Ovary (tissue), 9 donors: ENCODE data around the gene ARHGAP29. TPM values are rescaled to one million over a fixed set of nuclear protein-coding genes. Genes with fewer than 3 reads are reported as not detected.

Experiments used
- DNase-seq, 5 donors: peaks; one replicate each; pipeline ENCODE4 v3.0.0-alpha.2; 2019 to 2020
- H3K27ac ChIP-seq, 2 donors: fragments of 200-600 bp; one replicate each; pipeline versions ENCODE4 v1.5.1 to v1.8.0; 2019 to 2022
- H3K27me3 ChIP-seq: fragments of 200-600 bp; one replicate; pipeline ENCODE4 v1.8.0; 2022
- H3K36me3 ChIP-seq: fragments of 200-600 bp; sonication (generic); one replicate; pipeline ENCODE4 v1.5.1; 2019
- H3K4me1 ChIP-seq: one replicate; pipeline ENCODE4 v1.8.1; 2013; ENCODE audit warnings: mild to moderate bottlenecking, moderate library complexity; ENCODE audit not compliant: insufficient read depth
- H3K4me3 ChIP-seq: fragments of 200-600 bp; sonication (generic); one replicate; pipeline ENCODE4 v1.5.1; 2017
- H3K9me3 ChIP-seq, 2 donors: fragments of 200-600 bp in 1 of 2; sonication (generic) in 1 of 2; one replicate each; pipeline versions ENCODE4 v1.5.1 to v1.8.1; 2013 to 2019; ENCODE audit warnings: mild to moderate bottlenecking in 1 of 2, moderate library complexity in 1 of 2
- CTCF ChIP-seq, 3 donors: fragments of 450-650 bp in 2 of 3; fragments of 200-600 bp in 1 of 3; IDR thresholded peaks; one replicate each; pipeline versions ENCODE4 v1.5.1 to v1.8.0; 2016 to 2022; ENCODE audit warnings: antibody characterized with exemption in 3 of 3, mild to moderate bottlenecking in 1 of 3
- EP300 ChIP-seq: sonication (generic); formaldehyde crosslinking; IDR thresholded peaks from one replicate; pipeline ENCODE4 v1.6.1; 2017; ENCODE audit warnings: antibody characterized with exemption
- POLR2A ChIP-seq: fragments of 450-650 bp; IDR thresholded peaks from one replicate; pipeline ENCODE4 v1.6.1; 2017; ENCODE audit warnings: antibody characterized with exemption, mild to moderate bottlenecking, moderate library complexity
- WGBS, 3 donors: extraction: QIAGEN DNeasy Blood & Tissue Kit in 1 of 3; methylation state at CpG; one replicate each; pipeline versions ENCODE4 v1.1.5 to v1.1.7; 2013 to 2017; 5-methylcytosine and 5-hydroxymethylcytosine counted together
- intact Hi-C, 4 donors: fragments of 100-400 bp; cut with DNase I; formaldehyde crosslinking; loops; one replicate each; pipeline versions ENCODE4 v1.11.0 to v1.15.1; 2022 to 2023
- polyA plus RNA-seq, 2 donors: library from polyadenylated mRNA; stranded (reverse); fragments of 200-250 nt in 1 of 2; fragments of 350-450 nt in 1 of 2; fragmentation: Illumina TruSeq in 1 of 2; extraction: RNeasy Lipid Tissue Mini Kit (QIAGEN cat#74804) in 1 of 2; gene quantifications; one replicate each; pipeline ENCODE4 v1.2.3, GENCODE V29; 2013 to 2014
- total RNA-seq, 7 donors: library from RNA; depleted of rRNA in 2 of 7; stranded (reverse); fragments of >200 nt in 2 of 7; fragmentation: NEBNext Ultra II Directional in 3 of 7; extraction: Animal tissue kit (Norgen Biotek cat#: 25700) in 3 of 7; gene quantifications; one replicate each; pipeline versions ENCODE4 v1.1.0 to v1.2.4, GENCODE V29; 2016 to 2023
- donor health status: DM: no; HTN: no; CAD: no; lungs with moderate emphysema.
- donor health status: DM: no; HTN: no; CAD: no.
- donor health status: Bipolar disorder and iron deficiency.
- donor health status: DM: yes; HTN: yes; CAD: no.
- donor health status: DM: no; HTN: no; CAD: no.
- donor health status: DM: yes; HTN: yes; CAD: no.

ARHGAP29 gene
- total and polyA plus RNA-seq, 9 donors, result 7.9 to 51.0 (median 20.3) TPM

DNA sequence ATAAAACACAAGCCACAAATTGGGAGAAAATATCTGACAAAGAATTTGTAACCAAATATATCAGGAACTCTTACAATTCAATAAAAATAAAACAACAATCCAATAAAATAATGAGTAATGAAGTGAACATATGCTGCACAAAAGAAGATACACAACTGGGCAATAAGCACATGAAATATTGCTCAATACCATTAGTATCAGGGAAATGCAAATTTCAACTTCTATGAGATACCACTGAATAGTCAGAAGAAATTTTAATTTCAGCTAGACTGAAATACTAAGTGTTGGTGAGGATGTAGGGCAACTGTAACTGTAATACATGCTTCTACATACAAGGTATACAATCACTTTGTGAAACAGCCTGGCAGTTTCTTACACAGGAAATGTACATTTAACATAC lies 7.4 kb upstream of the ARHGAP29 start:
- intact Hi-C loops, result loop anchor here in 1 of 4 donors (5.0 to 10.0 kb wide), 2 partner anchors 80 to 183 kb away; no protein-coding TSS in a partner anchor
- Histone ChIP-seq H3K27ac (no peak overlapping the region), H3K27me3 (no peaks in the 10 kb centered on the region), H3K4me3 (no peak overlapping the region), H3K9me3 (no peaks in the 10 kb centered on the region), H3K4me1 (peaks cover 5% of the 10 kb centered on the region), H3K36me3 (no peaks in the 10 kb centered on the region)
- DNase-seq, result no peak
- TF ChIP-seq CTCF (IDR thresholded peaks at IDR 0.05) (no peak), EP300 (no peak), POLR2A (no peak)

GRCh38 chr1:94243665-94244064 lies 6.3 kb upstream of the ARHGAP29 start:
- intact Hi-C loops, result loop anchor here in 1 of 4 donors (10.0 kb wide), 1 partner anchor 81 kb away; no protein-coding TSS in a partner anchor
- WGBS, 3 donors, result 97 to 99% (median 99%) methylated on average over 2 of the region's 2 CpGs
- Histone ChIP-seq H3K36me3 (no peaks in the 10 kb centered on the region), H3K27me3 (no peaks in the 10 kb centered on the region), H3K4me1 (peaks cover 5% of the 10 kb centered on the region), H3K9me3 (no peaks in the 10 kb centered on the region), H3K27ac (no peak overlapping the region), H3K4me3 (no peak overlapping the region)
- no peak for TF ChIP-seq EP300
- no peak for DNase-seq

GRCh38 chr1:94240822-94241221 lies 3.4 kb upstream of the ARHGAP29 start:
- no peaks in the 10 kb centered on the region for H3K36me3 ChIP-seq
- no peak overlapping the region for H3K27ac ChIP-seq
- no peaks in the 10 kb centered on the region for H3K9me3 ChIP-seq
- intact Hi-C loops, result loop anchor here in 1 of 4 donors (10.0 kb wide), 1 partner anchor 84 kb away; no protein-coding TSS in a partner anchor
- no peaks in the 10 kb centered on the region for H3K27me3 ChIP-seq
- no peak overlapping the region for H3K4me3 ChIP-seq
- DNase-seq, result no peak
- H3K4me1 ChIP-seq, result no peaks in the 10 kb centered on the region
- TF ChIP-seq EP300 (no peak), POLR2A (no peak), CTCF (IDR thresholded peaks at IDR 0.05) (peak in 1 of 3 donors; percentile 20)

- Histone ChIP-seq H3K27ac (no peak overlapping the region), H3K36me3 (no peaks in the 10 kb centered on the region), H3K27me3 (no peaks in the 10 kb centered on the region), H3K4me3 (no peak overlapping the region), H3K4me1 (no peaks in the 10 kb centered on the region), H3K9me3 (no peaks in the 10 kb centered on the region)
- intact Hi-C loops, result loop anchor here in 3 of 4 donors (5.0 to 10.0 kb wide), 4 partner anchors 85 to 177 kb away; no protein-coding TSS in a partner anchor
- DNase-seq, result no peak
- TF ChIP-seq POLR2A (no peak), CTCF (IDR thresholded peaks at IDR 0.05) (no peak), EP300 (no peak)
These were observed 2.4 kb upstream of the ARHGAP29 start for GRCh38 chr1:94239796-94240195.

GRCh38 chr1:94239051-94239450 lies 1.7 kb upstream of the ARHGAP29 start:
- Histone ChIP-seq H3K27ac (no peak overlapping the region), H3K4me3 (no peak overlapping the region), H3K9me3 (no peaks in the 10 kb centered on the region), H3K36me3 (no peaks in the 10 kb centered on the region), H3K4me1 (no peaks in the 10 kb centered on the region), H3K27me3 (no peaks in the 10 kb centered on the region)
- 79 to 84% (median 80%) methylated on average over 3 of the region's 3 CpGs for WGBS, 3 donors
- intact Hi-C loops, result loop anchor here in 2 of 4 donors (5.0 kb wide), 3 partner anchors 88 to 177 kb away; no protein-coding TSS in a partner anchor
- no peak for DNase-seq
- TF ChIP-seq POLR2A (no peak), CTCF (IDR thresholded peaks at IDR 0.05) (no peak), EP300 (no peak)
